ENCODE data around the gene DDX17. TPM values are rescaled to one million over a fixed set of nuclear protein-coding genes. Genes with fewer than 3 reads are reported as not detected.

DDX17 gene
- total RNA-seq, 1 experiment from 2014 or later: 399 TPM

- TF ChIP-seq JUN (CRISPR knock-in tag; IDR thresholded peaks at IDR 0.05): no peak
- TF ChIP-seq CDX4 (CRISPR knock-in tag; IDR thresholded peaks at IDR 0.05; ENCODE audit: borderline replicate concordance): no peak
- TF ChIP-seq ZNF532 (CRISPR knock-in tag; IDR thresholded peaks at IDR 0.05; ENCODE audit: borderline replicate concordance): no peak
- TF ChIP-seq ZNF121 (CRISPR knock-in tag; IDR thresholded peaks at IDR 0.05): no peak
- TF ChIP-seq ETV6 (CRISPR knock-in tag; IDR thresholded peaks at IDR 0.05): no peak
- no peak for TF ChIP-seq MXD4 (CRISPR knock-in tag; IDR thresholded peaks at IDR 0.05; ENCODE audit: borderline replicate concordance)
- TF ChIP-seq PRRX2 (CRISPR knock-in tag; IDR thresholded peaks at IDR 0.05): no peak
- TF ChIP-seq MLX (CRISPR knock-in tag; IDR thresholded peaks at IDR 0.05): no peak
- no peak for TF ChIP-seq HMGA2 (CRISPR knock-in tag; IDR thresholded peaks at IDR 0.05)
- no peak for TF ChIP-seq AR (CRISPR knock-in tag; IDR thresholded peaks at IDR 0.05)
- TF ChIP-seq ZSCAN18 (CRISPR knock-in tag; IDR thresholded peaks at IDR 0.05): no peak
- no peak for TF ChIP-seq CREM (CRISPR knock-in tag; IDR thresholded peaks at IDR 0.05)
- TF ChIP-seq ATF1 (CRISPR knock-in tag; IDR thresholded peaks at IDR 0.05): no peak
- TF ChIP-seq E2F5 (CRISPR knock-in tag; IDR thresholded peaks at IDR 0.05): no peak
- TF ChIP-seq ZNF317 (CRISPR knock-in tag; IDR thresholded peaks at IDR 0.05; ENCODE audit: borderline replicate concordance, low read depth): no peak
- TF ChIP-seq ZMAT4 (CRISPR knock-in tag; IDR thresholded peaks at IDR 0.05): no peak
- peaks cover 27% of the 10 kb centered on the region for H3K4me1 Mint-ChIP-seq
- no peaks in the 10 kb centered on the region for H3K36me3 Mint-ChIP-seq
- H3K27ac Mint-ChIP-seq: no peak overlapping the region
- H3K27me3 Mint-ChIP-seq (ENCODE audit: low read depth): peaks cover 38% of the 10 kb centered on the region
- H3K4me3 Mint-ChIP-seq: no peak overlapping the region
- ATAC-seq (no peak), DNase-seq (ENCODE audit: low spot score) (no peak)
- CTCF ChIA-PET: interaction anchor here (0.8 to 1.0 kb wide), 2 partner anchors 11 to 15 kb away, joined by 3 to 5 read pairs; no protein-coding TSS in a partner anchor
- POLR2A ChIA-PET: no interaction called here
- no peaks in the 10 kb centered on the region for H3K9me3 Mint-ChIP-seq
These were observed 56.3 kb downstream of the DDX17 start for GRCh38 chr22:38449776-38450175.

All from WTC11 (cell line).